ENCODE measurements around the gene SIPA1L3.
"Not testable (repeated sequence)": the region's sequence is repeated elsewhere in the genome, so short reads cannot be mapped to it uniquely, and the experiment has no call there.

Gene SIPA1L3

DNA sequence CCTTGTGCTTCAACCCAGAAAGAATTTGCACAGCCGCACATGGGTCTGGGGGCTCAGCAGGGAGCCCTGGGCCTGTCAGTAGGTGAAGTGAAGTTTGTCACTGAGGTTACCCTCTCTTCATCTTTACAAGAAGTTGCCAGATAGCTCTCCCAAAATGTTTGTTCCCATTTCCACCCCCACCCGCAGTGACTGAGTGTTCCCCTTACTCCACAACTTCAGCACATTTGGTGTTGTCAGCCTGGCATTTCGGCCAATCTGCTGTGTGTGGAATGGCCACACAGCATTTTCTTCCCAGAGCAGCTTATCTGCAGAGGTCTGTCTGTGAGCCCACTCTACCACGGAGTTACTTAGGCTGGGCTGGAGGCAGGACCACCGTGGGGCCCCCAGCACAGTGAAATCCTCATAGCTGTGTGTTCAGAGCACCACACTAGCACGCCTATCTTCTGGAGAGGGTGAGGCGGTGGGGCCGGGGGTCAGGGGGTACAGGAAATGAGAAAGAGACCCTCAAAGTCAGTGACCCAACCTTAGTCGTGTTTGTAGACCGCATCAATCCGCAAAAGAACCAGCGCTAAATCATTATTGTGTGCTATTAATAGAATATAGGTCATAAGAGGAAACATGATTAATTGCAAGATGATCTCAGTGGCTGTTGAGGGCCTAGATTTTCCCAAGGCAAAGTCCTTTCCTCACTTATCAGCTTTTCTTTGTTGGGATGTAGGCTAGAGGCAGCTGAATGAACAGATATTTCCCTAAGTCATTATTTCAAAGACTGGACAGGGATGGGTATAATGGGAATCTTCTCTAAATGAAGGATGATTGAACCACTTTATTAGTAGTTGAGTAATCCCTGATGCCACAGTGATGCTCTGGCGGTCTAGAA, 116.0 kb downstream of the SIPA1L3 start:
- no peak for DNase-seq (ENCODE audit: low read depth)

DNA sequence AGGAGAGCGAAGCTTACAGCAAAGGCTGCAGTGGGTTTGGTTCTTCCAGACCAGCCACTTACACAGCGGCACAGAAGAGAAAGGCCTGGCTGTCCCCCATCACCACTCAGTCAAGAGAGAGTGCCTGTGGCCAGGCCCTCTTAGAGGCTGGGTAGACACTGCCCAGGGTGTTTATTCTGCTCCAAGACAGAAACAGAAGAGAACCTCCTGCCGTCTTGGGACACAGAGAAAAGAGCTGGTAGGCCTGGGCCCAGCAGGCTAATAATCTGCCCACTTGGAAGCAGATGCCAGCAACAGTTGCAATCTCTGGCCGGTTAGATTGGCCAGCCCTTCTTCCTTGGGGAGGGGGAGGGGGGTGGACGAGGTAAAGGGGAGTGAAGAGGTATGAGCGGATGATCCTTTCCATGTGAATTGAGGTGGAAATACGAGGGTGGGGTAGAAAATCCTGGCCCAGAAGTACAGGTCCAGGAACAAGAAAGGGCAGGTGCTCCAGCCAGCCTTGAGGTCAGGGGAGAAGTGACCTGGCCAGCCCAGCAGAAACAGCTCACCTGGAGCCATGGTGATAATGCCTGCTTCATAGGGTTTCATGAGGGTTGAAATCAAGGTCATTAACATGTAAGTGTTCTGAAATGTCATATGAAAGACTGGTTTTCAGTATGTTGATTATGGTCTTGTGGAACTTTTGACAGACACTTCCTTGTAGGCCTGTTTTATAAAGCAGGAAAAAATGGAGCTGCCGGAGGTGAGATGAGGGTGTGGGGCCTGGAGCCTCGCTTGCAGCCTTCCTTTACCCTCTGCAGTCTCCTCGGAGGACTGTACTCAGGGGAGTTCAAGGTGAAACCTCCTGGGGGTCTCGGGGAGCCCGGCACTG, 116.9 kb downstream of the SIPA1L3 start:
- no peak for DNase-seq (ENCODE audit: low read depth)

DNA sequence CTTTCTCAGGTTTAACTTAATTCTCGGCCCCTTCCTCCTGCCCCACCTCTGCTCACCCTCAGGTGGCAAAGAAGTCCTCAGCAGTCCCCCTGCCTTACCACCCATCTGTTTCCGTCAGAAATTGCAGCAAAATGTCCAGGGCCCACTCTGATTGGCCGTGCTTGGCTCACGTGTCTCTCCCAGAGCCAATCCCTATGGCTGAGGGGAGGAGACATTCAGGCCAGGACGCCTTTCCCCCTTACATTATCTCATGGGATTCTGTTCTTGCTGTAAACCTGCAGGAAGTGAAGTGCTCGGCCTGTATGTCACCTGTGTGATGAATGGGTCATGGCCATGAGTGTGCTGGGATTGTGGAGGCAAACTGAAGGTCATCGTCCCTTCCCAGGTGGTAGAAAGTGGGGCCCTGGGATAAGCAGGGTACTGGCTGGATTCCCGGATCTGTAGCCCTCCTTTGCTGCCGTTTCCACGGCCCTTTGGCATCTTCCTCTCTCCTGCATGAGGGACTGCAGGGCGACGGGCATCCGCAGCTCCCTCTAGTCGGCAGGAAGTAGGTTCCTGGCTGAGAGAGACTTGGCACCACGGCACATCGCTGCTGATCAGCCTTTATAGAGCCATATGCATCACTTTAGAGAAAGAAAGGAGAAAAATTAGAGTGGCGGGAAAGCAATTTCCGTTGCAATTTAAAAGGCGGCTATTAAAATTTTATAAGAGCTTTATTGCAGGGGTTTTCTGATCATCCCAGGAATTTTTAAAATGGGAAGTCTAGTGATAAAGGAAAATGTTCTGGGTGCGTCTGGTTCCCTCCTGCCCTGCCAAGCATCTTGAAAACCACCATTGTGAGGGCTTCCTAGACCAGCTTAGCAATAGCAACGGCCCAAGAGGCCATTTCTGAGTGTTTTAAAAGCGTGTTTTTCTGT, 118.2 kb downstream of the SIPA1L3 start:
- DNase-seq (ENCODE audit: low read depth) = no peak

DNA sequence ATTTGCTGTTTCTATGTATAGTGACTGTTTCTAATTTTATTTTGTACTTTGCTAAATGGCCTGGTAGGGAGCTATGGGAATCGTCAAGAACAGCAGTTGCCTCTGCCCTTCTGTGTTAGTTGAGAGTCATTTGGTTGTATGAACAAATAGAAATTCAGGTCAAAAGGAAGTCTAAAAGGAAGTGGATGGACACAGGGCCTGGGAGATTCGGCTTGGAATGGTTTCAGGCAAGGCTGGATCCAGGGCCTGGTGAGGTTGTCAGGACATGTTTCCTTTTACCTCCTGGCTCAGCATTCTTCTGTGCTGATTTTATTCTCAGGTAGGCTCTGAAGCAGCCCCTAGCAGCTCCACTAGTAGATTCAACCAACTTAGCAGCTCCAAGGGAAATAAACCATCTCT, 118.9 kb downstream of the SIPA1L3 start:
- no peak for DNase-seq (ENCODE audit: low read depth)

DNA sequence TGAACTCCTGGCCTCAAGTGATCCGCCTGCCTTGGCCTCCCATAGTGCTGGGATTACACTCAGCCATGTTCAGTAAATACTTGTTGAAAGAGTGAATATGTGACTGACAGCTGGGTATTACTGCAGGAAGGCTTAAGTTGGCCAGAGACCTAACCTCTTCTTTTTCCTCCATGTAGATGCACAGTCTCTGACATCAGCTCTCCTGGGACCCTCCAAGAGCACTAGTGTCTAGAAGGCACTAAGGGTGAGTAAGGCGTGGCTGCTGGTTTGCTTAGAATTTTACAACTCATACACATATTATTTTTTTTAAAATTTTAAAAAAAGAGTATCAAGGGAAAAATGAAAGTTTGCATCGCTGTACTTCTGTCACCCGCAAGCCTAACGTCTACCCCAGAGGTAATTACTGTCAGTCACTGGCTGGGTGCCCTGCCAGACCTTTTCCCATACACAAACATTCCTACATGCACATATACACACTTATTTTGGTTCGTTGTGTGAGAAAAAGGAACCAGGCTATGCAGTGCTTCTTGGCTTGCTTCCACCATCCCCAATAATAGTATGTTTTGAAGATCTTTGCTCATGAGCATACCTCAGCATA, 122.0 kb downstream of the SIPA1L3 start:
- DNase-seq (ENCODE audit: low read depth) = no peak

DNA sequence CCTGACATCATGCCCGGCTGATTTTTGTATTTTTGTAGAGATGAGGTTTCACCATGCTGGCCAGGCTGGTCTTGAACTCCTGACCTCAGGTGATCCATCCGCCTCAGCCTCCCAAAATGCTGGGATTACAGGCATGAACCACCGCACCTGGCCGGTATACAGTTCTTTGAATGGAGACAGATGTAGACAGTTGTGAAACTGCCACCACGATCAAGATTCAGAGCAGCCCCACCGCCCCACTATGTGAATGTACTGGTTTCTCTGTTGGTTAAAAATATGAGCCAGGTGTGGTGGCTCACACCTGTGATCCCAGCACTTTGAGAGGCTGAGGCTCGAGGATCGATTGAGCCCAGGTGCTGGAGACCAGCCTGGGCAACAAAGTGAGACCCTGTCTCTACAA, 123.0 kb downstream of the SIPA1L3 start:
- not testable (repeated sequence) for DNase-seq (ENCODE audit: low read depth)

DNA sequence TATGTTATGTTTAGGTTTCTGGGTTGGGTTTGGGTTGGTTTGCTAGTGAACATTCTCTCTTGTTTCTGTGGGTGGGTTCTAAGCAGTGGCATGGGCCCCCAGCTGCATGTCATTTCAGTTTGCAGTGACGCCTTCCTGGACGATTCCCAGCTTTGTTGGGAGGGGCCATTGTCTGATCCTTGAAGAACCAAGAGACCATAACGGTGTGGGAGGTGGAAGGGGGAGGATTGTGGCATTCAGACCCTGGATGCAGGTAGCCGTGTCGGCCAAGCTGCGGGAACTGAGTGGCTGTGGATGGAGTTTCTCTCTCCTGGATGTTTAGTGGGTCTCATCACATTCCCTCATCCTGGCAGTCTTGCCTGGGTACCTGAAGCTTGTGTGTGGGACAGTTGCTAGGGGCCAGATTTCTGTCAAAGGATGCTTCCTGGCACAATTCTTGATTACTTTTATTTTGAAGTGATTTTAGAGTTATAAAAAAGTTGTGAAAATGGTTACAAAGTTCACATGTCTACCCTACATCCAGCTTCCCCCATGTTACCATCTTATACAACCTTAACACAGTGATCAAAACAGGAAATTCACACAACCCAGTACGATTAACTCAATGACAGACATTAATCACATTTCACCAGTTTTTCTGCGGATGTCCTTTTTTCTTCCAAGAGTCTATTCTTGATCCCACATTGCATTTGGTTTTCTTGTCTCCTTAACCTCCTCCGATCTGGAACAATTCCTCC, 123.8 kb downstream of the SIPA1L3 start:
- DNase-seq (ENCODE audit: low read depth) = no peak

DNA sequence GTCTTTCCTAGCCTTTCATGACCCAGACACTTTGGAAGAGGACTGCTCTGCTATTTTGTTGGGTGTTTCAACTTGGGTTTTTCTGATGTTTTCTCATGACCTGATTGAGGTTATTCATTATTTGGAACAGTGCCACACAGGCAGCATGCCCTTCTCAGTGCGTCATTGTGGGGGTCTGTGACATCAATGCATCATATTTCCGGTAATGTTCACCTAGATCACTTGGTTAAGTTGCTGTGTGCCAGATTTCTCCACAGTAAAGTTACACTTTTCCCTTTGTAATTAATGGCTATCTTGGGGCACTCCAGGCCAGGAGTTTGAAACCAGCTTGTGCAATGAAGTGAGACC, 124.4 kb downstream of the SIPA1L3 start:
- DNase-seq (ENCODE audit: low read depth) = no peak

DNA sequence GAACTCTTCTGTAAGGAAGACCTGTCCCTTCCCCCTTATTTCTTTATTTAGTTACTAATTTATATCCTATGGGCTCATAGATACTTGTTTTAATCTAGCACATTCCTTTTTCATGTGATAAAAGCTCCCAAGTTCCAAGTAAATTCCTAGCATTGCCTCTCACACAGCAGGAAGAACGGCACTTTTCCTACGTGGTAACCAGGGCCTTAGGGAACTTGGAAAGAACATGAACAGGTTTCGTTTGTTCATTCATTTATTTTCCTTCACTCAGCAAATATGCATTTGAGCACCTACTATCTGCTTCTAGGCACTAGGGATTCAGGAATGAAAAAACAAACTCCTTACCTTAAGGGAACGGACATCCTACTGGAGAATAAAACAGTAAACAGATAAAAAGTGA, 125.1 kb downstream of the SIPA1L3 start:
- no peak for DNase-seq (ENCODE audit: low read depth)

DNA sequence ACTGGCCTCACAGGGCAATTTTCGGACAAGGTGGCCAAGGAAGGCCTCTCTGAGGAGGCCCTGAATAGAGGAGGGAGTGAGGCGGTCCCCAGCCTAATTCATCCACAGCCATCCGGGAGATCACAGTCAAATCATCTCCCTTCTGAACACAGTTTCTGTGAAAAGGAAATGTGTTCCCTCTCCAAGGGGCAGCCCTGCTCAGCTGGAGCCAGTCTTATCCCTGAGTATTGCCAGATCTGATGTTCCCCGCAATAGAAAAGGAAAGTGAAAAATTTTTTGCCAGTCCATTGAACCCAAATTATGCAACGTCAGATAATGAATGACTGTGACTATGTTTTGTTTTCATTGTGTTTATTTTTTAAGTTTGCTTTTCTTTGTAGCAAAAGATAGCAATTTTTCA, 125.9 kb downstream of the SIPA1L3 start:
- DNase-seq (ENCODE audit: low read depth) = no peak

DNA sequence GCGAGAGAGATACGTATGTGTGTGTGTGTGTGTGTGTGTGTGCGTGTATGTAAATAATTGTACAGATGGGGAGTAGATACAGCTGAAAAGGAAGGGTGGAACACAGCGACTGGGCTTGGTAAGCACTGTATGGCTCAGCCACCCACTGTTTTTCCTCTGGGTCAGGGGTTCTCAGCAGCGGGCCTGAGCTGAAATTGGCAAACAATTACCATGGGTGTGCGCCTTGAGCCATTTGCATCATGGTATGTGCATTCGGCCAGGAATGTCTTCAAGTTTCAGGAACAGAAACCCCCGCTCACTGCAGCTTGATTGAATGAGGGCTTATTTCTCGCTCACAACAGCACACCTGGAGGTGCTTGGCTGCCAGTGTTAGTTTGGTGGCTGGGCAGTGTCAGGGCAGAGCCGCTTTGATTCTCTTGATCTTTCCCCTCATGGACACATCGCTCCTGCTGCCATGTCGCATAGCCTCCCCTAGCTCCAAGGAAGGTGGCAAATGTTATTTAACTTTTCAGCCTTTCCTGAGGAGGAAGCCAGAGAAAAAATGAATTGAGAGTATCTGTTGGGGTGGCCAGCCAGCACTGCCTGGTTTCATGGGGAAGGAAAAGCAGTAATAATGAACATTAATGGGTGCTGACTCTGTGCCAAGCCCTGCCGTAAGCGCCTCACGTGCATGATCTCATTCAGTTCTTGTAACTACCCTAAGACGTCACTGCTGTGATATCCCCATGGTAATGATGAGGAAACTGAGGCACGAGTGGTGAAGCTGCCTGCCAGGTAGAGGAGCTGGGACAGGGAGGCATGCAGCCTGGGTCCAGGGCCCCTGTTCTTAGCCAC, 126.9 kb downstream of the SIPA1L3 start:
- DNase-seq (ENCODE audit: low read depth) = no peak

DNA sequence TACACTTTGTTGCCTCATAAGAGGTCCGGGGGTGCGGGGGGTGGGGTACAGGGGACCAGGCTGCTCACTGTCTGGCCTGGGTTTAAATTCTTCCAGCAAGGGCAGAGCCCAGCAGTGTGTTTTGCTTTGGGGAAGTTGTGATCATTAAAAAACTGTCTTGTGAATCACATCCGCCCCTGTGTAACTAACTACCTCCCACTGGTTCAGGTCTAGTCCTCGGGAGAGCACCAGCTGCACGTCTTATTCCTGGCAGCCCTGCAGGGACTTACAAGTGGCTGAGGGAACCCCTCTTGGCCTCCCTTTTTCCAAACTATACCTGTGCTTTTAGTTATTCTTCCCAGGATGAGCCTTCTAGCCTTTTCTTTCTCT, 127.5 kb downstream of the SIPA1L3 start:
- no peak for DNase-seq (ENCODE audit: low read depth)

DNA sequence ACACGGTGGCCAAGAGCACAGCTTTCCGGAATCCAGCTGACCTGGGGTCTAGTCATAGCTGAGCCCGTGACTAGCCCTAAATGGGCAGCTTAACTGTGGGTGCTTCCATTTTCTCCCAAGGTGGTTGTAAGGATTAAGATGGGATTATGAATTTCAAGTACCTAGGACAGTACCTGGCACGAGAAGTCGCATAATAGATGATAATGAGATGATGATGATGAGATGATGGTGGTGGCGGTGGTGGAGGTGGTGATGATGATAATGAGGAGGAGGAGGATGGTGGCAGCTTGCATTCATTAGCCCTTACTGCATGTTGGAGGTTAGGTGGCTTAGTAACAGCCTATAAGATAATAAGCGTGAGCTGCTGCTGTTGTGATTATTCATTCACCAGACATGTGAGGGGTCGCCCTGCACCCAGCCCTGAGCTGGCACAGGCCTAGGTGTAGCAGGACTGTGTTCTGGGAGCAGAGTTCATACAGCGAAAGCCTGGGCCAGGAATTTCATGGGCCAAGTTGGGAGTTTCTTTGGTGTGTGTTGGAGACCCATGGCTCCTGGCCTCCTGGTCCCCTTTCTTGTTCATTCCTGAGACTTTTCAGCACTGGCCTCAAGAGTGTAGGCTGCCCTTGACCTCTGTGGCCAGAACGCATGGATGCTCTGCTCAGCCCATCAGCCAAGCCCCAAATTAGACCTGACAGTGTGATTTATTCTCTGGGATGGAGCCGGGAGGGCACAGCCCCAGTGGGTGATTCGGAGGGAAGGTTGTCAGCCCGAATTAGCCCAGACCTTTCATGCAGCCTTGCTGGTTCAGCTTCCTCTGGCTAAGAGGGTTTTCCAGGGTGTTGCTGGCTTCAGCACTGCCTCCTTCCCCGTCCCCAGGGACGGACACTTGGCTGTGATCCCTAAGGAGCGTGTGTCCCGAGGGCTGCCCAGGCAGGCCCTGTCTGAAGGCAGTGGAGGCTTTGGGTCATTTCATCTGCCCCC, 128.8 kb downstream of the SIPA1L3 start:
- DNase-seq (ENCODE audit: low read depth) = no peak

DNA sequence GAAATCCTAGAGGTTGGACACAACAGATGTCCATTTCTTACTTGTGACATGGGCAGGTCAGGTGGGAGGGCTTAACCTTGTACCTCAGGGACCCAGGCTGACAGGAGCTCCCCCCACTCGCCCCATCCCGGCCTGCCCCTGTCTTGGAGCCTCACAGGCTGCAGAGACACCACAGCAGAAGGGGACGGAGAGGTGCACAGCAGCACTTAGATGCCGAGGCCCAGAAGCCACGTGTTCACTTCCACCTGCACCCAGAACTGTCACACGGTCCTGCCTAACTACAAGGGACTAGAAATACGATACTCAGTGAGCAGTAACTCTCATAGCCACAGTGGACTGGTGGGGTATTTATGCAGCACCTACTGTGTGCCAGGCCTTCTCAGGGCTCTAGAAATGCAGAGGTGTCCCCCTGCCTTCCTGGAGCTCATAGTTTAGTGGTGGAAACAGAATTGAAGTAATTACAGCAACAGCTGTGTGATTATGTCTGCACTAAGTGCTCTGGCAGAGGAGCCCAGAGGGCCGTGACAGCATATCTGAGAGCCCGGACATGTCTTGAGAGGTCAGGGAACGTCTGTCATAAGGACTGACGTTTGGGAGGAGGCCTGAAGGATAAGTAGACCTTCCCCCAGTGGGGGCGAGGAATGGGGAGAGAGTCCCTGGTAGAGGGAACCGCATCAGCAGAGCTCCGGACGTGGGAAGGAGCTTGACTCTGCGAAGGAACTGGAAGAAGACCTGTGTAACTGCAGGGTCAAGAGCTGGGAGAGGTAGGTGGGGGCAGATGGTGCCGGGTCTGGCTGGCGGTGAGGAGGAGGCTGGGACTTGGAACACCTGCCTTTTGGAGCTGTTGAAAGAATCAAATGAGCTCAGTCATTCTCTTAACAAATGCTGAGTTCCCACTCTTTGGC, 130.0 kb downstream of the SIPA1L3 start:
- no peak for DNase-seq (ENCODE audit: low read depth)

DNA sequence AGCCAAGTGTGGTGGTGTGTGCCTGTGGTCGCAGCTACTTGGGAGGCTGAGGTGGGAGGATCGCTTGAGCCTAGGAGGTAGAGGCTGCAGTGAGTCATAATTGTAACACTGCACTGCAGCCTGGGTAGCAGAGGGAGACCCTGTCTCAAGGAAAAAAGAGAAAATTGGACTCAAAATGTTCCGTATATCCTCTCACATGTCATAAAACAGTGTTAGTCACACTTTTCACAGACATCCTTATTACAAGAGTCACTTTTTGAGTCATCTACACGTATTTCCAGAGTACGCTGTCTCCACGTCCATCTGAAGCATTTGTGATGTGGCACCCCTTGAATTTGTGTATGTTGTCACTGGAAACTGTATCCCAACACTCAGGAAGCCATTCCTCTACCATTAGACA, 133.0 kb downstream of the SIPA1L3 start:
- no peak for DNase-seq (ENCODE audit: low read depth)

DNA sequence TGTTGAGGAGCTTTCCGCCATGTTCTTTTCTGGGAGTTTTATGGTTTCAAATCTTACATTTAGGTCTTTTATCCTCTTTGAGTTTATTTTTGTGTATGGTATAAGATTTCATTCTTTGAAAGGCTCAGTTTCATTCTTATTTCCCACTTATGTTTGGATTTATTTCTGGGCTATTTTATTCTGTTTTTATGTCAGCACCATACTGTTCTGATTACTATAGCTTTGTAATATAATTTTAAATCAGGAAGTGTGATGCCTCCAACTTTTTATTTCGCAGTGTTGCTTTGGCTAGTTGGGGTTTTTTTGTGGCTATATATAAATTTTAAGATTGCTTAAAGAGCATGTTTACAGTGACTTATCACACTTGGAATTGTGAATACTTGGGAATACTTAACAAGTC, 135.1 kb downstream of the SIPA1L3 start:
- no peak for DNase-seq (ENCODE audit: low read depth)

DNA sequence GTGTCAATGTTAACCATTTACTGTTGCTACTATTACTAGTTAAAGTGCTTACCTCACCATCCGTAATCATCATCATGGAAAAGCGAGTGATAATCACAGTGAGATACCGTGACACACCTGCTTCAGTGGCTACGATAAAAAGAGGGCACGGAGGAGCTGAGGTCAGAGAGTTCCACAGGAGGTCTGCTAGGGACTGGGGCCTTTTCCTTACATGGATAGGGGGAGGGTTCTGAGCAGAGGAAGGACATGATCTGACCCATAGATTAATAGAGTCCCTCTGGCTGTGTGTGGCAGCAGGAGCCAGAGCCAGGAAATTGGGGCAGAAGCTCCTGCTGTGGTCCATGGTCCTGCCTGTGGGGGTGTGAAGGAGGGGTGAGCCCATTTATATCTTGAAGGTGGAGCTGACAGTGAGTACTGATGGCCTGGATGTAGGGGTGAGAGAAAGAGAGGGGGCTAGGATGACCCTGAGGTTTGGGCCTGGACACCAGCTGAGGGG, 136.7 kb downstream of the SIPA1L3 start:
- DNase-seq (ENCODE audit: low read depth) = no peak
